Pancreas (tissue), 10 donors: ENCODE measurements around the gene RERE. TPM values are rescaled to one million over a fixed set of nuclear protein-coding genes. Genes with fewer than 3 reads are reported as not detected.

Source experiments
- ATAC-seq, 4 donors: fragments of 200-7000 bp; cut with Tn5 transposase; one replicate each; pipeline versions ENCODE4 v1.8.0 to v1.9.1; 2020; ENCODE audit warnings: mild to moderate bottlenecking in 4 of 4, moderate library complexity in 4 of 4
- DNase-seq, 6 donors: peaks; one replicate each; pipeline ENCODE4 v3.0.0-alpha.2; 2020
- FAIRE-seq: peaks from 2 replicates; lab custom pipeline; 2012; peaks lifted over from hg19 to GRCh38; lab: Jason Lieb, UNC
- H3K27ac ChIP-seq, 4 donors: fragments of 200-600 bp; sonication (generic); 1 replicate in 3 of 4; 2 replicates in 1 of 4; pipeline versions ENCODE4 v1.5.0 to v1.8.0; 2020
- H3K27me3 ChIP-seq, 4 donors: fragments of 200-600 bp; one replicate each; pipeline ENCODE4 v1.8.0; 2021
- H3K36me3 ChIP-seq, 3 donors: fragments of 200-600 bp; sonication (generic) in 1 of 3; one replicate each; pipeline versions ENCODE4 v1.5.0 to v1.8.0; 2020 to 2021
- H3K4me1 ChIP-seq, 3 donors: fragments of 200-600 bp; one replicate each; pipeline ENCODE4 v1.8.0; 2021
- H3K4me3 ChIP-seq, 4 donors: fragments of 200-600 bp; sonication (generic) in 2 of 4; one replicate each; pipeline versions ENCODE4 v1.5.0 to v1.8.0; 2020 to 2021
- H3K9me3 ChIP-seq, 4 donors: fragments of 200-600 bp; one replicate each; pipeline ENCODE4 v1.8.0; 2021
- CTCF ChIP-seq, 4 donors: fragments of 200-600 bp; sonication (generic) in 3 of 4; IDR thresholded peaks; one replicate each; pipeline versions ENCODE4 v1.5.0 to v1.8.0; 2021; ENCODE audit warnings: antibody characterized with exemption in 4 of 4
- WGBS, 2 donors: extraction: QIAGEN DNeasy Blood & Tissue Kit; methylation state at CpG; one replicate each; pipeline ENCODE4 v1.1.7; 2013; 5-methylcytosine and 5-hydroxymethylcytosine counted together
- intact Hi-C, 3 donors: fragments of 100-400 bp; cut with DNase I; formaldehyde crosslinking; loops; one replicate each; pipeline versions ENCODE4 v1.11.1 to v1.14.2; 2022
- polyA plus RNA-seq, 2 donors: library from polyadenylated mRNA; stranded (reverse); fragments of 200-250 nt; gene quantifications; one replicate each; pipeline ENCODE4 v1.2.3, GENCODE V29; 2013
- total RNA-seq, 6 donors: library from RNA; stranded (reverse); fragmentation: NEBNext Ultra II Directional in 4 of 6; extraction: Animal tissue kit (Norgen Biotek cat#: 25700) in 4 of 6; gene quantifications; one replicate each; pipeline versions ENCODE4 v1.2.1 to v1.2.4, GENCODE V29; 2021 to 2023
- donor health status: healthy with polysubstance abuse.
- donor health status: DM: no; HTN: no; CAD: no; lungs with moderate emphysema.
- donor health status: DM: no; HTN: no; CAD: no.
- donor health status: control.
- donor health status: control.
- donor health status: Bipolar disorder and iron deficiency.
- donor health status: DM: yes; HTN: yes; CAD: no.
- donor health status: DM: no; HTN: no; CAD: no.
- donor health status: DM: no; HTN: no; CAD: no.
- donor health status: DM: yes; HTN: yes; CAD: no.

Gene RERE
- total and polyA plus RNA-seq, 8 donors = 27.0 to 76.7 (median 50.7) TPM

DNA sequence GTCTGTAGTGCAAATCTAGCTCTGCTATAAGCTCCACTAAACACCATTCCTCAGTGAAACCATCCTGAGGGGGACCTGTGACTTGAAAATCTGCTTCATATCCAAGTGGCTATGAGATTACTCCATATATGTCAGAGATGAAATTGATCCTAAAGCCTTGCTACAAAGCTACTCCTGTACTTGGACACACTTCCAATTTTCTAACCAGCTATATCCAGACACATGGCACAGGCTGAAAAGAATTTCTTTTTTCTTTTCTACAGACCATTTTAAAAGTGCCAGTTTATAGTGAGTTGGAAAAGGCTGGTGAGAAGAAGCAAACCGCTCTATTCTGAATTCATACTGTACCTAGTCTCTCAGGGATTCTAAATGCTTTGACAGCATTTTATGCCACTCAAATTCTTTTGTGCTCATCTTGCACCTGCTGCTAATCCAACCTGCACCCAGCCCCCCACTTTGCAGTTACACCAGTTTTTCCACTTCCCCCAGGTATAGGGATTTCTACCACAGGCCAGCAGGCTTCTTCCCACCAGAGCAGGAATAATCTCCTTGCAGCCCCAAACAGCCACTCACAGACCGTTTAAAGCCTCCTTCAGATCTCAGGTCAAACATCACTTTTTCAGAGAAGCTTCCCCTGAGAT, 112.5 kb downstream of the RERE start:
- 47 to 49% methylated on average over 2 of the region's 2 CpGs for WGBS, 2 donors
- ATAC-seq (no peak), DNase-seq (no peak), FAIRE-seq (no peak)
- H3K27me3 ChIP-seq = no peaks in the 10 kb centered on the region
- peaks cover 17 to 37% (median 17%) of the 10 kb centered on the region in 3 donors for H3K4me1 ChIP-seq
- no peak for TF ChIP-seq CTCF (IDR thresholded peaks at IDR 0.05)
- H3K27ac ChIP-seq = peak overlapping the region in 2 of 4 donors; percentile 7 to 20
- no peaks in the 10 kb centered on the region for H3K36me3 ChIP-seq
- H3K9me3 ChIP-seq = no peaks in the 10 kb centered on the region
- intact Hi-C loops = no loop called here
- H3K4me3 ChIP-seq = no peak overlapping the region

GRCh38 chr1:8702850-8703810, 114.3 kb downstream of the RERE start:
- Histone ChIP-seq H3K4me3 (peak overlapping the region; percentile 40 to 65 (median 61)), H3K4me1 (peaks cover 18 to 50% (median 33%) of the 10 kb centered on the region in 3 donors), H3K27me3 (no peaks in the 10 kb centered on the region), H3K27ac (peak overlapping the region; percentile 76 to 93 (median 84)), H3K9me3 (no peaks in the 10 kb centered on the region), H3K36me3 (no peaks in the 10 kb centered on the region)
- WGBS, 2 donors = 1% methylated on average over 61 to 88 of the region's 88 CpGs
- FAIRE-seq (no peak), DNase-seq (peak; percentile 91 to 96 (median 94)), ATAC-seq (peak; percentile 83 to 94 (median 88))
- TF ChIP-seq CTCF (IDR thresholded peaks at IDR 0.05) = no peak
- intact Hi-C loops = no loop called here

DNA sequence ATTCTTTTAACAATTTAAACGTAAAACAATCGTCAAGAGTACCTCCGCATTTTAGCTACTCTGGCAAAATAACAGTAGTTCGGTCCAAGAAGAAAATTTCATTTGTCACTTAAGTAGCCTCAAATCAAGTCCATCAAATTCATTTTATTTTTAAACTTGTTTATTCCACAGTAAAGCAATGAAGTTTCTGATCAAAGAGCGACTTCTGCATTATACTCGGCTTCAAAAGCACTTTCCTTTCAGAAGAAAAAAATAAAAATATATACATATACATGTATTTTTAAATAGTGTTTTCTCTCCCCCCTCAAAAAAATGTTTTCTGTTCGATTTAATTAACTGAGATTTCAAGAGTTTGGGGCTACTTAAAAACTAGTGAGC, 115.0 kb downstream of the RERE start:
- FAIRE-seq (peak; percentile 29), ATAC-seq (no peak), DNase-seq (no peak)
- Histone ChIP-seq H3K36me3 (no peaks in the 10 kb centered on the region), H3K4me3 (peak overlapping the region; percentile 40 to 65 (median 61)), H3K4me1 (peaks cover 18 to 50% (median 39%) of the 10 kb centered on the region in 3 donors), H3K9me3 (no peaks in the 10 kb centered on the region), H3K27me3 (no peaks in the 10 kb centered on the region), H3K27ac (peak overlapping the region; percentile 76 to 93 (median 84))
- intact Hi-C loops = no loop called here
- 2 to 4% methylated on average over 7 of the region's 7 CpGs for WGBS, 2 donors
- no peak for TF ChIP-seq CTCF (IDR thresholded peaks at IDR 0.05)

DNA sequence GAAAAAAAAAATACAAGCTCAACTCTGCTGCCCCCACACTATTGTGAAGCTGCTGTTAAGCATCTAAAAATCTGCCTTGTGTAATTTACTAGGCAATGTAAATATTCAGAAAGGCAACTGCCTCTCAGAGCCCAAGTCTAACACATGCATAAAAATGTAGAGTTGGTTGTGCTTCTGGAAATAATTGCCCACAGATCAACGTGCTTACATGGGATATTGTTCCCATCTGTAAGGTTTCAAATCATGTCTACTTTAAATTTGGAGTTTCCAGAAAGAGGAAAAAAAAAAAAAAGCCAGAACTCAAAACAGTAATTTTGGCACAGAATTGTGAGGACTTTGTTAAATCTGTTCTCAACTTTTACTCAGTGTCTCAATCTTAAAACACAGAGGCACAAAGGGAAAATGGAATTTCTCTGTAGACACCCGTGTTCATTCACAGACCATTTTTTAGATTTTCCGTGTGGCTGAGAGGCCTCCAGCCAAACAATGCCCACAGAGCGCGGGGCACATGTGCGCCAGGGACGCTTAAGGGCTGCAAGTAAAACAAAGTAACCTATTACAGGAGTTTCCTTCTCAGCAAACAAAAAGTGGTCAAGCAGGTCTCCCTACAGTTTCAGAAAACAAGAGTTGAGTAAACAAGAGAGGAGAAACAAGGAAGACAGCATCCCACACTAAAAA, 115.5 kb downstream of the RERE start:
- H3K36me3 ChIP-seq = no peaks in the 10 kb centered on the region
- no peak for FAIRE-seq
- H3K9me3 ChIP-seq = no peaks in the 10 kb centered on the region
- peak overlapping the region; percentile 76 to 93 (median 84) for H3K27ac ChIP-seq
- no peak for TF ChIP-seq CTCF (IDR thresholded peaks at IDR 0.05)
- ATAC-seq = peak; percentile 58 to 75 (median 68)
- 3 to 6% methylated on average over 7 of the region's 7 CpGs for WGBS, 2 donors
- H3K4me1 ChIP-seq = peaks cover 18 to 46% (median 39%) of the 10 kb centered on the region in 3 donors
- no peaks in the 10 kb centered on the region for H3K27me3 ChIP-seq
- H3K4me3 ChIP-seq = peak overlapping the region; percentile 20 to 61 (median 50)
- peak; percentile 61 to 72 (median 67) for DNase-seq
- intact Hi-C loops = no loop called here
